H9 (cell line): Measurements from ENCODE around the gene S1PR4. TPM values are rescaled to one million over a fixed set of nuclear protein-coding genes. Genes with fewer than 3 reads are reported as not detected.

Source experiments
- DNase-seq: peaks from one replicate; pipeline ENCODE4 v3.0.0-alpha.2; 2017
- H2AFZ ChIP-seq: one replicate; pipeline ENCODE4 v1.6.1; 2013; ENCODE audit warnings: mild to moderate bottlenecking, low read length, control low read depth, moderate library complexity
- H2AK5ac ChIP-seq: 2 replicates; pipeline ENCODE4 v1.6.1; 2013; ENCODE audit warnings: low read length, control low read depth, mixed read lengths; ENCODE audit not compliant: insufficient read length
- H2BK120ac ChIP-seq: one replicate; pipeline ENCODE4 v1.6.1; 2013; ENCODE audit warnings: low read depth, mild to moderate bottlenecking, low read length, control low read depth, inconsistent platforms; ENCODE audit not compliant: poor library complexity, severe bottlenecking
- H2BK12ac ChIP-seq: 2 replicates; pipeline ENCODE4 v1.6.1; 2013; ENCODE audit warnings: low read length, control low read depth, mixed read lengths, low read depth; ENCODE audit not compliant: insufficient read length
- H2BK15ac ChIP-seq: 2 replicates; pipeline ENCODE4 v1.6.1; 2013; ENCODE audit warnings: low read depth, low read length, control low read depth
- H2BK20ac ChIP-seq: one replicate; pipeline ENCODE4 v1.6.1; 2013; ENCODE audit warnings: low read depth, mild to moderate bottlenecking, low read length, control low read depth, inconsistent platforms; ENCODE audit not compliant: poor library complexity, severe bottlenecking
- H2BK5ac ChIP-seq: 2 replicates; pipeline ENCODE4 v1.6.1; 2013; ENCODE audit warnings: low read length, control low read depth, mixed read lengths; ENCODE audit not compliant: insufficient read length
- H3K14ac ChIP-seq: 2 replicates; pipeline ENCODE4 v1.6.1; 2013; ENCODE audit warnings: low read length, control low read depth; ENCODE audit not compliant: insufficient read depth
- H3K18ac ChIP-seq: 2 replicates; pipeline ENCODE4 v1.6.1; 2013; ENCODE audit warnings: low read depth, mild to moderate bottlenecking, mixed read lengths, low read length, control low read depth; ENCODE audit not compliant: insufficient read length
- H3K23ac ChIP-seq: 2 replicates; pipeline ENCODE4 v1.6.1; 2013; ENCODE audit warnings: low read length, control low read depth, mixed read lengths, low read depth; ENCODE audit not compliant: insufficient read length
- H3K23me2 ChIP-seq: 2 replicates; pipeline ENCODE4 v1.6.1; 2013; ENCODE audit warnings: low read depth, mild to moderate bottlenecking, mixed read lengths, low read length, control low read depth; ENCODE audit not compliant: insufficient read length, poor library complexity, severe bottlenecking
- H3K27ac ChIP-seq: 2 replicates; pipeline ENCODE4 v1.5.1; 2013; ENCODE audit warnings: low read length, control low read depth, mixed read lengths, low read depth; ENCODE audit not compliant: insufficient read length
- H3K27me3 ChIP-seq: 2 replicates; pipeline ENCODE4 v1.6.1; 2013; ENCODE audit warnings: low read length, control low read depth, inconsistent platforms; ENCODE audit not compliant: insufficient read depth
- H3K4ac ChIP-seq: 2 replicates; pipeline ENCODE4 v1.6.1; 2013; ENCODE audit warnings: low read depth, mild to moderate bottlenecking, control low read depth, inconsistent platforms, low read length, moderate library complexity
- H3K4me1 ChIP-seq: 2 replicates; pipeline ENCODE4 v1.6.1; 2013; ENCODE audit warnings: low read length, control low read depth, inconsistent platforms; ENCODE audit not compliant: insufficient read depth
- H3K4me2 ChIP-seq: 2 replicates; pipeline ENCODE4 v1.6.1; 2013; ENCODE audit warnings: low read length, control low read depth, mixed read lengths; ENCODE audit not compliant: insufficient read length, insufficient read depth
- H3K56ac ChIP-seq: 2 replicates; pipeline ENCODE4 v1.6.1; 2013; ENCODE audit warnings: low read depth, mild to moderate bottlenecking, mixed read lengths, low read length, control low read depth; ENCODE audit not compliant: insufficient read length
- H3K79me1 ChIP-seq: 2 replicates; pipeline ENCODE4 v1.6.1; 2013; ENCODE audit warnings: low read depth, mild to moderate bottlenecking, moderate library complexity, low read length, control low read depth, inconsistent platforms; ENCODE audit not compliant: insufficient read depth, poor library complexity, severe bottlenecking
- H3K79me2 ChIP-seq: 2 replicates; pipeline ENCODE4 v1.6.1; 2013; ENCODE audit warnings: low read length, control low read depth, inconsistent platforms; ENCODE audit not compliant: insufficient read depth
- H3K9ac ChIP-seq: 2 replicates; pipeline ENCODE4 v1.6.1; 2013; ENCODE audit warnings: low read length, control low read depth, mixed read lengths; ENCODE audit not compliant: insufficient read length; ENCODE audit errors: extremely low read depth
- H3K9me3 ChIP-seq: one replicate; pipeline ENCODE4 v1.6.1; 2013; ENCODE audit warnings: low read depth, low read length, inconsistent platforms; ENCODE audit not compliant: control insufficient read depth
- H3T11ph ChIP-seq: one replicate; pipeline ENCODE4 v1.6.1; 2013; ENCODE audit warnings: mild to moderate bottlenecking, low read length, control low read depth, inconsistent platforms
- H4K20me1 ChIP-seq: one replicate; pipeline ENCODE4 v1.6.1; 2013; ENCODE audit not compliant: control insufficient read depth, insufficient read length, insufficient read depth
- H4K5ac ChIP-seq: 2 replicates; pipeline ENCODE4 v1.6.1; 2013; ENCODE audit warnings: low read depth, mild to moderate bottlenecking, mixed read lengths, low read length, control low read depth; ENCODE audit not compliant: insufficient read length
- H4K8ac ChIP-seq: replicated peaks from 2 replicates; pipeline ENCODE4 v1.6.1; 2013; ENCODE audit warnings: low read length, control low read depth, mixed read lengths, low read depth; ENCODE audit not compliant: insufficient read length
- H4K91ac ChIP-seq: 2 replicates; pipeline ENCODE4 v1.6.1; 2013; ENCODE audit warnings: low read depth, mild to moderate bottlenecking, moderate library complexity, mixed read lengths, low read length, control low read depth; ENCODE audit not compliant: insufficient read length
- H3K27ac Mint-ChIP-seq, 3 experiments: 2 replicates in 2 of 3; 3 replicates in 1 of 3; pipeline ENCODE4 v1.8.0; 2020 to 2021; ENCODE audit warnings: mixed read lengths in 3 of 3, mild to moderate bottlenecking in 1 of 3, moderate library complexity in 1 of 3
- H3K27me3 Mint-ChIP-seq: 2 replicates; pipeline ENCODE4 v1.8.0; 2021; ENCODE audit warnings: low read depth, mild to moderate bottlenecking, moderate library complexity, mixed read lengths
- H3K36me3 Mint-ChIP-seq, 3 experiments: 2 replicates in 2 of 3; 3 replicates in 1 of 3; pipeline ENCODE4 v1.8.0; 2020 to 2021; ENCODE audit warnings: low read depth in 3 of 3, mixed read lengths in 3 of 3; ENCODE audit not compliant: insufficient read depth in 1 of 3
- H3K4me1 Mint-ChIP-seq, 2 experiments: 2 replicates each; pipeline ENCODE4 v1.8.0; 2020; ENCODE audit warnings: mixed read lengths in 2 of 2
- H3K4me3 Mint-ChIP-seq, 2 experiments: 2 replicates in 1 of 2; 3 replicates in 1 of 2; pipeline ENCODE4 v1.8.0; 2020 to 2021; ENCODE audit warnings: mild to moderate bottlenecking in 2 of 2, mixed read lengths in 2 of 2, moderate library complexity in 1 of 2
- H3K9me3 Mint-ChIP-seq, 2 experiments: 2 replicates in 1 of 2; 3 replicates in 1 of 2; pipeline ENCODE4 v1.8.0; 2020; ENCODE audit warnings: mild to moderate bottlenecking in 2 of 2, mixed read lengths in 2 of 2, moderate library complexity in 1 of 2
- WGBS: extraction: QIAGEN DNeasy Blood & Tissue Kit; methylation state at CpG from one replicate; pipeline ENCODE4 v1.1.7; 2013; ENCODE audit warnings: missing lambda C conversion rate, low lambda C conversion rate, mixed read lengths; ENCODE audit not compliant: insufficient read length; ENCODE audit errors: extremely low coverage; 5-methylcytosine and 5-hydroxymethylcytosine counted together
- total RNA-seq: library from RNA; stranded (reverse); gene quantifications from 2 replicates; pipeline ENCODE4 v1.2.1, GENCODE V29; 2021
- TF ChIP-seq, protein P1 (sequence below): fragments of 200-600 bp; sonication (generic); conservative IDR thresholded peaks from 3 replicates; pipeline ENCODE4 v1.8.0; 2021; ENCODE audit warnings: antibody characterized with exemption, mild to moderate bottlenecking

The S1PR4 gene
- total RNA-seq, 1 experiment from 2014 or later: not detected

DNA sequence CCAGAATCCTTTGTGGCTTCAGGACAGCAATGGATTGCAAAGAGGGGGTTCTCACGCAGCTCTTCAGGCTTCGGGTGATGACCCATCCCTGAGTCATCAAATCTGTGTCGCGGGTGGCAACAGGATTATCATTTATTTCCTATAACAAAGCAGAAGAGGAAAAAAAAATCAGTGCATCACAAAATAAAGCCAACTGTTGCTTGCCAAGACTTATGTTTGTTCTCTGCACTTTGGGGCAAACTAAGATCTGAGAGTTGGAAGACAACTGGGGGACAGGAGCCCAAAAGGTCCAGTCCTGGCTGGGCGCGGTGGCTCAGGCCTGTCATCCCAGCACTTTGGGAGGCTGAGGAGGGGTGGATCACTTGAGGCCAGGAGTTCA, 36.3 kb upstream of the S1PR4 start:
- Histone ChIP-seq H4K20me1 (no peaks in the 10 kb centered on the region), H3K4me1 (no peaks in the 10 kb centered on the region), H3K23ac (no peak overlapping the region), H3K27ac (no peak overlapping the region), H3K23me2 (no peaks in the 10 kb centered on the region), H3K56ac (no peak overlapping the region), H3K14ac (no peak overlapping the region), H3K9me3 (no peaks in the 10 kb centered on the region), H2AK5ac (no peak overlapping the region), H4K8ac (no peak overlapping the region), H2BK120ac (no peak overlapping the region), H4K5ac (no peak overlapping the region), H3K18ac (no peak overlapping the region), H3K9ac (no peak overlapping the region), H2BK5ac (no peak overlapping the region), H2BK12ac (no peak overlapping the region), H3K27me3 (no peaks in the 10 kb centered on the region), H2BK15ac (no peak overlapping the region), H3K4me2 (no peak overlapping the region), H2BK20ac (no peak overlapping the region), H3K4ac (no peak overlapping the region), H4K91ac (no peak overlapping the region), H3K79me2 (no peaks in the 10 kb centered on the region), H3T11ph (no peak overlapping the region), H2AFZ (no peak overlapping the region), H3K79me1 (no peaks in the 10 kb centered on the region)
- Mint-ChIP-seq H3K9me3 (no peaks in the 10 kb centered on the region; a peak in 1 of 5 replicates), H3K27me3 (peaks cover 1% of the 10 kb centered on the region), H3K4me1 (no peaks in the 10 kb centered on the region), H3K27ac (no peak overlapping the region), H3K36me3 (no peaks in the 10 kb centered on the region), H3K4me3 (no peak overlapping the region; a peak in 1 of 5 replicates)
- DNase-seq: no peak
- WGBS: no CpG with 5 or more reads among the region's 6 CpGs
- TF ChIP-seq, protein P1, sequence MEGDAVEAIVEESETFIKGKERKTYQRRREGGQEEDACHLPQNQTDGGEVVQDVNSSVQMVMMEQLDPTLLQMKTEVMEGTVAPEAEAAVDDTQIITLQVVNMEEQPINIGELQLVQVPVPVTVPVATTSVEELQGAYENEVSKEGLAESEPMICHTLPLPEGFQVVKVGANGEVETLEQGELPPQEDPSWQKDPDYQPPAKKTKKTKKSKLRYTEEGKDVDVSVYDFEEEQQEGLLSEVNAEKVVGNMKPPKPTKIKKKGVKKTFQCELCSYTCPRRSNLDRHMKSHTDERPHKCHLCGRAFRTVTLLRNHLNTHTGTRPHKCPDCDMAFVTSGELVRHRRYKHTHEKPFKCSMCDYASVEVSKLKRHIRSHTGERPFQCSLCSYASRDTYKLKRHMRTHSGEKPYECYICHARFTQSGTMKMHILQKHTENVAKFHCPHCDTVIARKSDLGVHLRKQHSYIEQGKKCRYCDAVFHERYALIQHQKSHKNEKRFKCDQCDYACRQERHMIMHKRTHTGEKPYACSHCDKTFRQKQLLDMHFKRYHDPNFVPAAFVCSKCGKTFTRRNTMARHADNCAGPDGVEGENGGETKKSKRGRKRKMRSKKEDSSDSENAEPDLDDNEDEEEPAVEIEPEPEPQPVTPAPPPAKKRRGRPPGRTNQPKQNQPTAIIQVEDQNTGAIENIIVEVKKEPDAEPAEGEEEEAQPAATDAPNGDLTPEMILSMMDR: no peak
